HG02763 (cell line): ENCODE measurements around the gene HOXA5.

Experiments used
- ATAC-seq: cut with Tn5 transposase; IDR thresholded peaks from one replicate; pipeline ENCODE4 v1.9.1; 2021; ENCODE audit warnings: mild to moderate bottlenecking, moderate library complexity; ENCODE audit not compliant: unreplicated experiment

The HOXA5 gene

DNA sequence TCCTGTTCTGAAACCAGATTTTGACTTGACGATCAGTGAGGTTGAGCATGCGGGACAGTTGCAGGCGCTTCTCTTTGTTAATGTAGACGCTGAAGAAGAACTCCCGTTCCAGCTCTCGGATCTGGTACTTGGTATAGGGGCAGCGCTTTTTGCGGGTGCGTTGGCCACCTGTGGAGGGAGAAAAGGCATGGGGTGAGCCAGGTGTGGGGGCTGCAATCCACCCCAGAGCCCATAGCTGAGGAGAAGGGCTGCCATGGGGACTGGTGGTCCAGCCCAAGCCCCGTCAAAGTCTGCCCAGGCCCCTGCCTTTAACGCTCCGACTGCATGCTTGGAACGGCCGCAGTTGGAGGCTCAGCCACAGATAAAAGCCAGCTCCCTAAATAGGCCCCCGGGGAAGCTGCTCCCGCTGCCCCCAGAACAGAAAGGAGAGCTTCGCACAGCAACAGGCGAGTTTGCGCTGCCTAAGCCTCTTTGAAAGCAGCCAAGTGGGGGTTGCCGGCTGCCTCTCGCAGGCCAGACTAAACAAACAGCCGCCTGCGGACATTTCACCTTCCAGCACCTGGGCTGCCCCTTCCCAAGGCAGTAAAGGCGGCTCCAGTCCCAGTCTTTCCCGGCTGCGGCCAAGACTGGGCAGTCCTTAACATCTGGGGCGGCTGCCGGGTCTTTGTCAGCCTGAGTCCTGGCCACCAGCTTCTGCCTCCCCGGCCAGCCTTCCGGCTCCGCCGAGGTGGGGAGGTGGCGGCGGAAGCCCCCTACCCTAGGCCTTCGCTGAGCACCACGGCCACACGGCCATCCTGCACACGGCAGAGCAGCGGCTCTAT is 39.6 kb upstream of the HOXA5 start:
- ATAC-seq, result no peak

DNA sequence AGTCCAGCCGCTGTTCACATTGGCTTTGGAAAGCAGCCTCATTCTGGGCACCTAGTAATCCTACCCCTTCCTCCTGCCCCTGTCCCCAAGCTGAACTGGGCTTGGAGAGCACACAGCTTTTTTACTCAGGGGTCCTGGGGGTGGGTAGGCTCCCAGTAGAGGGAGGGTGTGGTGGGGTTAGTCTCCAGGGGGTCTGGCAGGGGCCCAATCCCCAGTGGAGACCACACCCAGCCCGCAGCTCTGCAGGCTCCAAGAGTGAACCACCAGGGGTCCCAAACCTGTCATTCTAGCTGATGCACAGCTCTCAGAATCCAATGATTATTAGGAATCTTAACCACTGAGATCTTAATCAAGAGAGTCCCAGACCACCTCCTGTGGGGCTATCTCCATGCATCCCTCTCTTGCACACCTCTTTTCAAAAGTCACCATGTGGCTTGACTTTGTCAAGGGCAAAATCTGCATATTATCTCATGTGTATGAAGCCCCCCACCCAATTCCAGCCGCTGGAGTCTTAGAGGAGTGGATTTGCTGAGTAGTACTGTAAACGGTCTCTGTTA is 38.9 kb upstream of the HOXA5 start:
- ATAC-seq, result no peak

DNA sequence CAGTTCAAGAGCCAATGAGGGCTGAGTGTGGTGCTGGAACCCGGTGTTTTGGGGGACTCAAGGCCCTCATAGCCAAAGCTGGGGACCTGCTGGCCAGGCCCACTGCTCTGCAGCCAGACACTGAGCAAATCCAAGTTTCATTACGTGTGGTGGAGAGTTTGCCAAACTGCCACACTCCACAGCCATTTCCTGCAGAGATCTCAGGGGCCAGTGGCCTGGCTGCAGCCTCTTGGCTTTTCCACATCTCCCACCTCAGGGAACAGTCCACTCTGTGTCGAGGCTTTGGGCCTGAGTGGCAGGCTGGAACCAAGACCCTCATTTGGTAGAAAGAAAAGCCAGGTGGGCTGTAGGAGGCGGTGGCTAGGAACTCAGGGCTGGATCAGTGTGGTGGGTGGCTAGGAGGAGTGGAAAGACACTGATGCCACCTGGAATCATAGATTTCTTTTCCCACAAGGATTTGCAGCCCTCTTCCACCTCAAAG is 38.4 kb upstream of the HOXA5 start:
- ATAC-seq, result no peak

DNA sequence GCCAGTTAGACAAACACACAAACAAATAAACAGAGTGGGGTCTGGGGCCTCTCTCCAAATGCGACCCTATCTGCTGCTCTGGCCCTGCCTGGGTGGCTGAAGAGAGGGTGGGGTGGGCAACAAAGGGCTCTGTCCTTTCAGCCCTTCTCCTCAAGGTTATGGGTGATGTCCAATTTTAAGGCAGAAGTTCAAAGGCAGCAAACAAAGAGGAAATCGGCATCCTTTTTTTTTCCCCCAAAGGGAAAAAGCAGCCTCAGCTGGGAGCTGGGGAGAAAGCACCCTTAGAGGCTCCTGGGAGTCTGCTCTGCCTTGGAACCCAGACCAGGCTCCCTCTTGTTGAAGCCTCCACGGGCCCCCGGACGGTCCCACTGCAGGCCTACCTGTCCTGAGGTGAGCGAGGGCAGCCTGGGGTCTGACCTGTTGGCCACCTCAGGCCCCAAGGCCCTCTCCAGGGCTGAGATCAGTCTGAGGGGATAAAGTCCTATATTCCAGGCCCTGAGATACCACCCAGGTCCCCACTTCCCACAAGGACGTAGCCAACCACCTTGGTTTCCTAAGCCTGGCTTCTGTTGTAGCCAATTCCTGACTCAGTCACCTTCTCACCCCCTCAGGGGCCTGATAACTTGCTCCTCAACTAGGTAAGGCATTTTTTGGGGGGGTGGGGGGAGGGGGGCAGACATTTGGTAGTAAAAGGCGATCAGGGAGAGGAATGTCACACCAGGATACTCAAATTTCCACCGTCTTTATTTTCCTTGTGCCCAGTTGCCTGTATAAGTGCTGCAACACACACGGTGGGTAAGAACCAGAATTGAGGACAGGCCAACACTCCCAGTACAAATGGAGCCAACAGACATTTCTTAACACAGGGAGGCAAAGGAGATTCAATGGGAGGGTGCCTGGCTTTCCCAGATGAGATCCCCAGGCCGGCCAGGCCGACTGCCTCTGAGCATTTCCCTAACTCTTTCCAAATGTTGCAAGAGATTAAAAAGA is 37.2 kb upstream of the HOXA5 start:
- ATAC-seq, result no peak

DNA sequence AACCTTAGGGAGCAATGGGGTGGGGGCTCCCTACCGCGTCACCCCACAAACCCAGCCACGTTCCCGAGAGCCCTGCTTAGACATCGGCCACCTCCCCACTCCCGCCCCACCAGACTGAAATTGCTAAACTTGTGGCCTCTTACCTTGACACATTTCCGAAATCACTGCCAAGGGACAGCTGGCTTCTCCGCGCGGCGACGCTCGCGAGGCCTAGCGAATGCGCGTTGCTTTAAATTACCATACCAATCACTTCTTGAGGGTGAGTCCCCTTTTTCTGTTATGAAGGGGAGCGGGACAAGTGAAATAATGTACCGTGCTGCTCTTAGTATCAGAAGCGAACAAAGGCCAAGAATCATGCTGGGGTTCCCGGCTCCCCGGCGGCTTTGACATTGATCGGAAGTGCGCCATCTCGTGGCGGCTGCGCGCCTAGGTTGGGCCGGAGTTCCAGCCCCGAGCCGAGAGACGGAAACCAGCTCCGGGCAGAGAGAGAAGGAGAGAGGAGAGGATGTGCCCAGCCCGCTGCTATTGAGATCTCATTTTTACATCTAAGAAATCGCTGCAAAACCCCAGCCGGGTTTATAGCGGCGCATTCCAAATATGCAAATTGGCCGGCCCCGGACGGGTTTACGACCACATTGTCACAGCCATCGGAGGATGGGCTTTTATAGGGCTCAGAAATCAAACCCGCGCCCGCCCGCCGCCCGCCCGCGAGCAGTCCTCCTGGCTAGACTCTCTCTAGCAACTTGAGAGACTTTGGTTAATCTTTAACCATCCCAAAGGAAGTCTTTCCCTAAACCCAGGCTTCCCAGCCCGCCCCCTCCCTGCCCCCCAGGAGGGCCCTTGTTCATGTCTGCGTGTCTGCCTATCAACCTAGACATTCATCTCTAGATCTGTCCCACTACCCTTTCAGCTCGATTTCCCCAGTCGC is 36.3 kb upstream of the HOXA5 start:
- ATAC-seq, result no peak

DNA sequence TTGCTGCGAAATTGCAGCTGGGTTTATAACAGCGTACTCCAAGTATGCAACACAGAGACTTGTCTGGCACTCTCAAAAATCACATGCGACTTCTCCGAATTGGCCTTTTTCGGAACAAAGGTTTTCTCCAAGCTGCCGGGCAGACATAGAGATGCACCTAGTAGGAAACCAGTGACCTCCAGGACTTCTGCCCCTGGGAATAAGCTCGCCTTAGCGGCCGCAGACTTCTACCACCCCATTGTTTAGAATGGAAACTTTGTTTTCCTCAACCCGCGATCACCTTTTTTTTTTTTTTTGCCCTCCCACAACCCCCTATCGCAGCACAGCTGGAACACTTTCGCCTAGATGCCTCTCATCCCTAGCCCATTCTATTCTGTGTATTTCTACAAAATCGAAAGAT is 35.5 kb upstream of the HOXA5 start:
- no peak for ATAC-seq

DNA sequence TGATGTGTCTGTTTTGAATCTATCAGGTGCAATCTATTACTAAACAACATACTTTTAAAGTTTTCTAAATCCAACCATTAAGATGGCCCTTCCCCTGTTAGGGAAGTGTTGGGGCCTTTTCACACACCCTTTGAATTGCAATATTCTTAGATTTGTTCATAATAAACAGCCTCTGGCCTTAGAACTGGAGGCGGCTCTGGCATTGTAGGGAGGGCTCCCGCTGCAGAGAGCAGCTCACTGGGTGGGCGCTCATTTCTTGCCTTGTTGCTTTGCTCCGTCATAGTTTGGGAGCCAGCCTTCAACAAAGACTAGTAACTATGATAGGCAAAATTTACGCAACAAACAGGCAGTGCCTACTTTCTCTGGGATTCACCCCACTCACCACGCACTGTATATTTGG is 34.9 kb upstream of the HOXA5 start:
- ATAC-seq, result no peak

DNA sequence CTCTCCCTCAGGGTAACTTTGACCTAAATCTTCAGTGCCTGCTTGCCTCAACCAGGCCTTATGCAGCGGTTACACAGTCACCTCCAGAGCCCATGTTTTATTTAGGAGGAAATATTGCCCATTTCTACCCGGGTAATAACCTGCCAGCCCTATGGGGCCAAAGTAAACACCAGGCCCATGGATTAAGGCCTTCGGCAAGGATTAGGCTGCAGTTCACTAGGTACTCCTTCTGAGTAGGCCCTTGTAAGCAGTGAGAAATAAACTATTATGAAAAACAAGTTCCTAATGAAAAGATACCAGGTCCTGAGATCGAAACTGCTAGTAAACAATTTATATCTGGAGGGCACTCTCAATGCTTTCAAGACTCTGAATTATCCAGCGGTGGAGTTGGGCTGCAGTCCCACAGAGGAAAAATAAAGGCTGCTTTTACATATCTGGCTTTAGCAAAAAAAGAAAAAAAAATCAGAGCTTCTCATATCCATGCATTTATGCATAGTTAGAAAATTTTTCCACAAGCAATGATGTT is 34.4 kb upstream of the HOXA5 start:
- ATAC-seq, result no peak

DNA sequence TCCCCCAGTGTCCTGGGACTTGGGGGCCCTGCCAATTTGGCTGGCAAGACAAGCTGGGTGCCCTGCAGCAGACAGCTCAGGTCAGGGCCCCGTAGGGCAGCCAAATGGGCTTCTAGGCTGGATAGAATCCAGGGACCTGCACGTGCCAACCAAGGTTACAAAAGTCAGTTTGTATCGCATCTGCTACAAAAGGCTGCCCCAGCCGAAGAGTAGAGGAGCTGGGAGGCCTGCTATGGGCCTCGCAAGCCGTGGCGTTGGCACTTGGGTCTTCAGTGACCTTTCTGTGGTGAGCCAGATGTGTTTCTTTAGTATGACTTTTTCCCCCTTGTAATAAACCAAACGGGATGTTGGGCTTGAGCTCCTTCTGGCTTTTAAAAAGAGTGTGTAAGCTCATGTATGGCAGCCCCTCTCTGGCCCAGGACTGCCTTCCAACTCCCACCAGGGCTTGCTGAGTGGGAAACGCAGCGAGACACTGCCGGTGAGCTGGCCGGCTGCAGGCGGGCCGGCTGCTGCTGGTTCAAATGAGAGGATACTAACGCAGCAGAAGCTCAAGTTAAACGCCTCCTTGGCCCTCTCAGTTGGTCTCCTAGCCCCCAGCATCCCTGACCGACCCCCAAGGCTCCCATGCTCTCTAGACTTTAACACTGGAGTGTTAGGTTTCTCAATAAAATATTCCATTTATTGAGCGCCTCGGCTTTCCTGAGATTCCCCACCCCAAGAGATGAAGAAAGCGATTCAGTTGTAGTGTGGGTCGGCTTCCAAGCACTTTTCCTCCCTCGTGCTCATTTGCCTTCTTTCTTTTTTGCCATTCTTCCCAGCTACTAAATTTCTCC is 33.7 kb upstream of the HOXA5 start:
- ATAC-seq, result no peak

DNA sequence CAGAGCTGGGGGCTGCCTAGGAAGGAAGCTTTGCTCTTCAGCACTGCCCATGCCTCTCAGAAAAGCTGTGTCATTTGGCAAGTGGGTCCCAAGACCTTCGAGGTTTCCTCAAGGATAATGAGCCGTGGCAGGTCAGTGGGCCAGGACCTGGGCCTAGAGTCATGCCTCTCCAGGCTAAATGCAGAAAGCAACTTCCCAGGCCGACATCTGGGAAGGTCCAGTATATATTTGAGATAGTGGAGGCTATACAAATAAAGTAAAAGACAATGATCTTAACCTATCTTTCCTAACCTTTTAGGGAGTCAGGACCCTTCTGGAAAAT is 33.0 kb upstream of the HOXA5 start:
- ATAC-seq, result no peak

DNA sequence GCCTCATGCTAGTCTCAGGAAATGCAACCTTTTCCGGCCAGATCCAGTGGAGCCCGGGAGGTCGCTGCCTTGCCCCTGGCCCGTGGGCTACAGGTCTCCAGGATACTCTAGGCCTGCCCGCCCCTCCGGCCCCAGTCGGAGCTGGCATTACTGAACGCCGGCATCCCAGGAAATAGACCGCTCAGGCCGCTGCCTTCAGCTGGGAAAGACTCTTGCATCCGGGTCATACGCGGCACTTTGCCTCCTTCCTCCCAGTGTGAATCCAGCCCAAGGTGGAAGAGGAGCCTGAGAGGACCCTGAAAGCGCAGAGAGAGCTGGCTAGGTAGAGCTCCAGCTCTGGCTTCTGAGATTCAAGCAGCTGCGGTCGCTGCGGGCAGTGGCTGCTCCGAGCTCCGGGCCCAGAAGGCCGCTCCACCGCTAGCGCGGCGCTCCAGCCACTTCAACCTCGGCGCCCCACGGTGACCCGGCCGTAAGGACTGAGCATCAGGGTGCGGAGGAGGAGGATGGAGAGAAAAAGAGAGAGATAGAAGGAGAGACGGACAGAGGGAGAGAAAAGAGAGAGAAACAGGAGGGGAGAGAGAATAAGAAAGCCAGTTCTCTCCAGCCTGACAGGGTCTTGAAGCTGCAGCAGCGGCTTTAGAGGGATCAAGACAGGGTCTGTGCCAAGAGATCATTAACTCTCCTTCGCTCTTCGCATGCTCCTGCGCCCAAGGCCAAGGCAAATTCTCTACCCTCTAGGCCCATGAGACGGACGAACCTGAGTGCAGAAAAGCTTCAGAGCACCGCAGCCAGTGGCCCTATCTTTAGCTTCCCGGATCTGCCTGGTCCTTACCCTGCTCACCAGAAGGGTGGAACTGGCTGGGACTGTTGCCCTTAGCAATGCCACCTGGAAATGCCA is 32.4 kb upstream of the HOXA5 start:
- no peak for ATAC-seq

DNA sequence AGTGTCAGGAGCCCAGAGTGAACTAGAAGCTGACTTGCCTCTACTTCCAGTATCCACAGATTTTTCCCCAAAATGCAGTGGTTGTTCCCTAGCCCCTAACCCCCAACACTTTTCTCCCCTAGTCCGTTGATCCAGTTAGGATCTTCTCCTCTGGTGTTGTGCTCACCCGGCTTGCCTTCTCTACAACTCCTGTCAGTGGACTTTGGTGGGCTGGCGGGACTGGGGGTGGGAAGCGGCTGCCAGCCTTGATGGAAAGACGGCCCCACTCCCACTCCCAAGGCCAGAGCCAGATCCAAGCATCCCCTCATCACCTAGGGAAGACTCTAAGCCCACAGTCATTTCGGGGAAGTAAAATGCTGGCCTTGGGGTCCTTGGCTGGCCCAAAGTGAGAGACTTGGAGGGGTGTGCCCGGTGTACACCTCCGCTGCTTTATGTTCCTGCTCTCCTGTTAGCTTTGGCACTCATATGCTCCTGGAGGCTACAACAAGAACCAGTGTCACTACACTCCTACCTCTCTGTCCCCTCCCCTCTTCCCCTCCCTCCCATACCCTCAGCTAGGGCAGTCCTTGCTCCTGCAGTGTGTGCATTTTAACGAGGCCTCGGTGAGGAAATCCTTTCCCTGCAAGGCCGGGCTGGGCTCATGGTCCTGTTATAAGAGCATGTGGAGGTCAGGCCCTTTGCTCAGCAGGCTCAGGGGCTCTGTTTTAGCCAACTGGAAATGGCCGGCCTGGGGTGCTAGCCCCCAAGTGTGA is 31.6 kb upstream of the HOXA5 start:
- no peak for ATAC-seq

DNA sequence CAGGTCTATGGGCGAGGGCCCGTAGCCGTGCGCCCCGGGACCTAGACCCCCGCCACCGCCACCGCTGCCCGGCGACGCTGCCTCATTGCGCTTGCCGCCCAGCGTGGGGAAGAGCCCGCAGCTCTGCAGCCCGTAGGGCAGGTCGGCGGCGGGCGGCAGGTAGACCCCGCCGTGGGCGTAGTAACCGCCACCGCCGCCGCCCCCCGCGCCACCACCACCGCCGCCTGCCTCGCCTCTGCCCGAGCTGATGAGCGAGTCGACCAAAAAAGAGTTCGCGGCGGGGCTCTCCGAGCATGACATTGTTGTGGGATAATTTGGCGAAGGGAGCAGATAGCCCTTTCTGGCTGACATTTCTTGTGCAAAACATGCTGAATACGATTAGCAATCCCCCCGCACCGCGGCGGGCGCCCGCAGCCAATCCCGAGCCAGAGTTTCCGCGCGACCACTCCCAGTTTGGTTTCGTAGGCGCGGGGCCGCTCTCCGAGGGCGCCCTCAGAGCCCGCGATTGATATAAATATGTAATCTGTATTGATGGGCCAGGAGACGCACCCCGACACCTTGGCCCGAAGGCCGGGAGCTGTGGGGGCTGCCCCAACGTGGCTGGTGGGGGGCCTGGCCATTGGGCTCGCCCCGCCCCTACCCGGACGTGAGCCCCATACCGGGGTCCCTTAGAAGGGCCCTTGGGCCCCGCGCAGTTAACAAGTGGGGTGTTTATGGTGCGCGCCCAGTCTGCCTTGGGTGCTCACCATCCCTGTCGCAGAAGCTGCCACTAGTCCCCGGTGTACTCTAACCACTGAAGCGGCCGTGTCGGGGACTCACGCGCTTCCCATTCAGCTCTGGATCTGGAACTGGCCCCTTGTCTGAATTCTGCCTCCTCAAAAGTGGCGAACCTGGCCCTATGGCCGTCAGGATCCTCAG is 30.7 kb upstream of the HOXA5 start, which contains the start of gene HOXA10:
HOXA10 (minus strand) TSS at position 365 of the 918 bp plus-strand sequence; CDS start at position 351, 14 bp downstream.
- ATAC-seq, result no peak

DNA sequence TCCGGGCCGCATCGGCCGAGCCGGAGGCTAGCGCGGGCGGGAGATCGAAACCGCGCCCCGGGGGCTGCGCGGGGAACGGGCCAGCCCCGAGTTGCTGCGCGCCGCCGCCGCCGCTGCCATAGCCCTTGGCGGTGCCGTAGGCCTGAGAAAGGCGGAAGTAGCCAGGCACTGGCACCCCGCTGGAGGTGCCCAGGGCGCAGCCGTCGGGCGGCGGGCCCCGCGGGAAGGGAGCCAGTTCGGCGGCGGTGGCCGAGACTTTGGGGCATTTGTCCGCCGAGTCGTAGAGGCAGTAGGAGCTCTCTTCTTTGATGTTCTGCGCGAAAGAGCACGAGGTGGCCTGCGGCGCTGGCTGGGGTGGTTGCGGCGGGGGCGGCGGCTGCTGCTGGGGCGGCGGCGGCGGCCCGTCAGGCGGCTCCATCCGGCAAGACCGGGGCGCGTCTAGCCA is 30.1 kb upstream of the HOXA5 start:
- ATAC-seq, result no peak

DNA sequence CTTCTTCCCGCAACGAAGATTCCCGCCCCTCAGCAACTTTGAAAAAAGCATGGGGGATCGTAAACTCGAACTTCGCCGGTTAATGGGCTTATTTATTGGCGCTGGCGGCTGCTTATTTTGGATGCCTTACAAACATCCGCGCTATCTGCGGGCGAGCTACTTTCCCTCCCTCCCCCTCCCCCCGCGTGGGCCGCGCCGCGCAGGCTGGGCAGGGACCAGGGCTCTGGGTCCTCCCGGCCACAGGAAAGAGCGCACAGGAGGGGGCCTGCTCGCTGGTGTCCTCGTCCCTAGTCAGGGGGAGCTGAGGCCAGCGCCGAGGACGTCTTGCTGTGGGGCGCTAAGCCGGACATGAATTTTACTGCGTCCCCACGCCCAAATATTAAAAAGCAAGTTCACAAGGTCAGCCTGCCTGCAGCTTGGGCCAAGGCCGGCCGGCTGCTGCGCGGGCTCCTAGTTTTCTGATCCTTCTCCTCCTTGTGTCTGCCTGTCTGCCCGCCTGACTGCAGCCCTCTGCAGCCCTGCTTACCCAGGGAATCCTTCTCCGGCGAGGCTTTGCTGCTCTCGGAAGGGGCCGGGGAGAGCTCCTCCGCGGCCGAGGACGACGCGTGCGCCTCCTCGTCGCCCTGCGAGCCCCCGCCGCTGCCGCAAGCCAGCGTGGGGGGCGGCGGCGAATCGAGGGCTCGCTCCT is 29.5 kb upstream of the HOXA5 start:
- no peak for ATAC-seq

DNA sequence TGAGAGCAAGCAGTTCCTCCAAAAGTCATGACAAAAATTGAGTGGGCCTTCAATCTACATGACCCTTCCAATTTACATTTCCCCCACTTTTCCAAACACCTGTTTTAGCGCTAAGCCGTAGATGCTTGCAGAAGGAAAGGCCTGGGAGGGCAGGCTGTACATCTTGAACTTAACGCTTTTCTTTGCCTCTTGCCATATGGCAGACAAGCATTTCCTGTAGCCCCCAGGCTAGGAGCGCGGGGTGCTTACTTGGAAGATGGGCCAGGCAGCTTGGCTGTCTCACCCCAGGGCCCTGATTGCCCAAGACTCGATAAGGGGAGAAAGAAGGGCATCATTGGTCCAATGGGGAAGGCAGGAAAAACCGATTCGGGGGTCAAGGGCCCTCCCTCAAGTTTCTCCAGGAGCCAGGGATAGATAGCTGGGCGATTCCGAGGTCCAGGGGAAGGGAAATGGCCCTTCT is 28.9 kb upstream of the HOXA5 start:
- ATAC-seq, result no peak
